ENCODE measurements around the gene NGDN. TPM values are rescaled to one million over a fixed set of nuclear protein-coding genes. Genes with fewer than 3 reads are reported as not detected.

Gene NGDN
- total RNA-seq, 4 donors from 2014 or later, result 20.5 to 43.4 (median 35.1) TPM

GRCh38 chr14:23443411-23443812 is 26.1 kb upstream of the NGDN start:
- TF ChIP-seq CTCF (IDR thresholded peaks at IDR 0.05; ENCODE audit: low read depth), result no peak

- no peak for TF ChIP-seq CTCF (IDR thresholded peaks at IDR 0.05; ENCODE audit: low read depth)
These were observed 25.6 kb upstream of the NGDN start for GRCh38 chr14:23443881-23444280.

GRCh38 chr14:23444314-23444713 is 25.2 kb upstream of the NGDN start:
- no peak for TF ChIP-seq CTCF (IDR thresholded peaks at IDR 0.05; ENCODE audit: low read depth)

GRCh38 chr14:23445773-23446172 is 23.7 kb upstream of the NGDN start:
- TF ChIP-seq CTCF (IDR thresholded peaks at IDR 0.05; ENCODE audit: low read depth), result no peak

- no peak for TF ChIP-seq CTCF (IDR thresholded peaks at IDR 0.05; ENCODE audit: low read depth)
These were observed 23.1 kb upstream of the NGDN start for GRCh38 chr14:23446291-23446851.

- no peak for TF ChIP-seq CTCF (IDR thresholded peaks at IDR 0.05; ENCODE audit: low read depth)
These were observed 21.8 kb upstream of the NGDN start for GRCh38 chr14:23447361-23448350.

- TF ChIP-seq CTCF (IDR thresholded peaks at IDR 0.05; ENCODE audit: low read depth), result no peak
These were observed 20.2 kb upstream of the NGDN start for GRCh38 chr14:23449314-23449713.

All from subcutaneous adipose tissue (tissue), 4 donors.